CD4-positive, alpha-beta T cell treated with Interleukin-2 at 100 ng/mL for 4 hours (primary cell): ENCODE data around the gene MLC1.

Experiments used
- DNase-seq: peaks from one replicate; pipeline ENCODE4 v3.0.0-alpha.2; 2020; ENCODE audit warnings: low spot score

Gene MLC1

GRCh38 chr22:50015451-50016307 is 69.5 kb downstream of the MLC1 start:
- DNase-seq = no peak

DNA sequence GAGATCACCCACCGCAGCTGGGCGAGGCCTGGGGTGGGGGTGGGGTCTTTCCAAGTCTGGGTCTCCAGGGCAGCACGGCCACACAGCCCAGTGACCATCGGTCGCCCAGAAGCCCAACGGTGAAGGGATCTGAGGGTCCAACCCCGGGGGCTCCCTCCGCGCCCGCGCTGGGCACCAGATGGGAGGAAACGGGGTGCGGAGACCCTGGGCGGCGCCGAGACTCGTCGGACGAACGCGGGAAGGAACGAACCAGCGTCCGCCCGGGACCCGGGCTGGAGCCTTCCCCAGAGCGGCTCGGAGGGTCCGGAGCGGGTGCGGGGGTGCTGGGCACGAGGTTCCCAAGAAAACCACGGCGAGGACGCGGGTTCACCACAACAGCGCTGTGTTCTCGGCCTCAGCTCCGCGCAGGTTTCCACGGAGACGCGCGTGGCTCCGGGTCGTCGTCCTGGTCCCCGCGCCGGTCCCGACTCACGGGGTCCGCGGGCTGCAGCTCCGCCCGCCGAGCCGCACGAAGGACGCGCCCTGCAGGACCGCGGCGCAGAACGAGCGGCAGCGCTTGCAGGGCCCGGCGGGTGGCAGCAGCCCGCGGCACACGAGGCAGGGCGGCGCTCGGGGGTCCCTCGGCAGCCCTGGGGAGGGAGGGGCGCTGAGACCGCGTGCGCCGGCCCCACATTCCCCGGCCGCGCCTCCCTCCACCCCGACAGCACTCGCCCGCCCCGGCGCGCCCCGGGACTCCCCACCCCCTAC is 70.4 kb downstream of the MLC1 start:
- DNase-seq = peak; percentile 13

- DNase-seq = no peak
Observed at GRCh38 chr22:50014053-50014501, 71.1 kb downstream of the MLC1 start.

DNA sequence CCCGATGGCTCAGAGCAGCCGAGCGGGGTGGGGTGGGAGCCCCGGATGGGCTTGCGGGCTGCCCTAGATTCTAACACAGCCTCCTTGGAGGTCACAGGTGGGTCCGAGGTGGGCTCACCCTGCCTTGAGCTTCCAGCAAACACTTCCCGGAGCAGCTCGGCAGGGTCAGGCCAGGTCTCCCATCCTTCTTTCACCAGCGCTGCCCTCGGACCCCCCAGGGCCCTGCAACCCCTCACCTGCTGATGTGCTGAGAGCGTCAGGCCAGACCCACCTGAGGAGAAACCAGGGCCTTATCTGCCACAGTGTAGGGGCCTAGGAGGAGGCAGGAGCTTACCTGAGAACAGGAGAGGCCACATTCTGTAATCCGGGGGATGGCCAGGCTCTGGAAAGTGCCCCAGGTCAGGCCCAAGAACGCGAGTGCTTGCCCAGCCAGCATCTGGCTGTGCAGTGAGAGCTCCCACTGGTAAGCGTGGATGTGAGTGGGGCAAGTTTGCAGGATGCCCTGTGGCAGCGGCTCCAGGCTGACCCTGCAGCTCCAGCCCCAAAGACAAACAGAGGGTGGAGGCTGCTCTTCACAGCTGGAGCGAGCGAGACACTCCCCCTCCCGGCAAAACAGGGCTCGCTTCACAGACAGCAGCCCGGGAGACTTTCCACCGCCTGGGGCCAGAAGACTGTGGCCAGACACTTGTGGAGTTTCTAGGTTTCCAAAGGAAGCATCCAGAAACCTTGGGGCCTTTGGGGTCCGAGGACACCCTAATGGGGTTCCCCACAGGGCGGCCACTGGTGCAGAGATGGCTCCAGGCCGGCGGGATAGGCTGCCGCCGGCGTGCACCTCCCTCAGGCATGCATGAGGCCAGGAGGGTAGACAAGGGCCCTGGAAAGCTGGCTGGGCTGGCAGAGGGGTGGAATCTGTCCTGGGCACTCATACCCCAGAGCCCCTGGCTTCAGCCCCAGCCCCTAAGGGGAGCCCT is 72.7 kb downstream of the MLC1 start, which contains the start of gene IL17REL:
TSS of gene IL17REL (minus strand) at position 555 of the 971 bp plus-strand sequence. CDS start at position 436, 119 bp downstream.
- DNase-seq = no peak

- DNase-seq = no peak
Observed at GRCh38 chr22:50011447-50012210, 73.6 kb downstream of the MLC1 start.

DNA sequence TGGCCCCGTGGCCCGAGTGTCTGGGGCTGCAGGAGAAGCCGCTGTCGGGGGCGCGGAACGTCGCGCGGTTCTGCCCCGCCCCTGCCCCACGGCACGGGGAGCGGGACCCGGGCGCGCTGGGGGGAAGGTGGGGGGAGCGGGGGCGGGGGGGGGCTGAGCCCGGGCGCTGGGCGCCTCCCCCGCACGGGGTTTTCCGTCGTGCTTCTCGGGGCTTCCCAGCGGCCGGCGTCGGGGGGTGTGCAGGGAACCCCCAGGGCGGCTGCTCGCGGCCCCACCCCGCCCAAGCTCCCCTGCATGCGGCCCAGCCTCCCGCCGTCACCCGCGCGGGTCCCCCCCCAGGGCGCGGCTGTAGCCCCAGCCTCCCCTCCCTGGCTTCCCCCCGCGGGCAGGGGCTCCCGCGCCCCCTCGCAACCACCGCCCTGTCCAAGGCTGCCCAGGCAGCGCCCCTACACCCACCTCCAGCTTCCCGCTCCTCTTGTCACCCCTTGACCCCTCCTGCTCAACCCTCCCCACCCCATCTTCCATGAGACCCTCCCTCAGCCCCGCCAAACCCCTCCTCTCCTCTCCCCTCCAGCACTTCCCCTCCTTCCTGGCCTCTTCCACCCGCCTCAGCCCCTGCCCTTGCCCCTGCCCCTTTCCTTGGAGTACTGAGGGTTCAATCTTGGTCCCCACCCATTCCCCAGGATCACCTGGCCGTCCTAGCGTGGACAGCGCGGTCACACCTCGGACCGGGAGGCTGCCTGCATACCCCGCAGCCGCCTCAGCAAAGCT is 74.4 kb downstream of the MLC1 start:
- DNase-seq = peak; percentile 71

- DNase-seq = no peak
Observed at GRCh38 chr22:50009765-50010675, 75.2 kb downstream of the MLC1 start.
